NCI-H146 treated with DMSO at 0.1 percent for 48 hours (cell line): ENCODE results near the gene EIF3A.
"Not testable (repeated sequence)": the region's sequence is repeated elsewhere in the genome, so short reads cannot be mapped to it uniquely, and the experiment has no call there.

ENCODE experiments used
- DNase-seq: peaks from one replicate; lab custom pipeline; 2025; ENCODE audit not compliant: unreplicated experiment; lab: John Stamatoyannopoulos, UW

Gene EIF3A

DNA sequence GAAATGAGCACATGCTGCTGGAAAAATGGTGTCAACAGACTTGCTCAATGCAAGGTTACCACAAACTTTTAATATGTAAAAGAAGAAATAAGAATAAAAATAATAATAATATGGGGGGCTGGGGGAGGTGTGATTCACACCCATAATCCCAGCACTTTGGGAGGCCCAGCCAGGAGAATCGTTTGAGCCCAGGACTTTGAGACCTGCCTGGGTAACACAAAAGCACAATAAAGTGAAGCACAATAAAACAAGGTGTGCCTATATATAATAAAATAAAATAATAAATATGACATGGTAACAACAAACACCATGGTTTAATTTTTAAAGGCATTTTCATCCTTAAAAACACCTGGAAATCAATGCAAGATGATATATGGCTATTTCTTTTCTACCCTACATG is 25.1 kb downstream of the EIF3A start:
- DNase-seq: no peak

- no peak for DNase-seq
Observed at GRCh38 chr10:119051775-119052174, 28.8 kb downstream of the EIF3A start.

GRCh38 chr10:119049777-119050176 is 30.8 kb downstream of the EIF3A start:
- no peak for DNase-seq

- DNase-seq: no peak
Observed at GRCh38 chr10:119049361-119049760, 31.3 kb downstream of the EIF3A start.

DNA sequence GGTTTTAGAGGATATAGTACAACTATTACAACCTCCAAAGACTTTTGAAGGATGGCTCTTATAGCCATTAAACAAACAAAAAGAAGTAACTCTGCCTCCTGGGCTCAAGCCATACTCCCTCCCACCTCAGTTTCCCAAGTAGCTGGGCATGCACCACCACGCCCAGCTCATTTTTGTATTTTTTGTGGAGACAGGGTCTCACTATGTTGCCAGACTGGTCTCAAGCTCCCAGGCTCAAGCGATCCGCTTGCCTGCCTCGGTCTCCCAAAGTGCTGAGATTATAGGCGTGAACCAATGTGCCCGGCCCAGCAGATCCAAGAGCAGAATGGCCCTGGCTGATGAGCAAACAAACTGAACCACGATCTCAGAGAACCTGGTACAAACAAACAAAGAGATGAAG is 35.1 kb downstream of the EIF3A start:
- no peak for DNase-seq

DNA sequence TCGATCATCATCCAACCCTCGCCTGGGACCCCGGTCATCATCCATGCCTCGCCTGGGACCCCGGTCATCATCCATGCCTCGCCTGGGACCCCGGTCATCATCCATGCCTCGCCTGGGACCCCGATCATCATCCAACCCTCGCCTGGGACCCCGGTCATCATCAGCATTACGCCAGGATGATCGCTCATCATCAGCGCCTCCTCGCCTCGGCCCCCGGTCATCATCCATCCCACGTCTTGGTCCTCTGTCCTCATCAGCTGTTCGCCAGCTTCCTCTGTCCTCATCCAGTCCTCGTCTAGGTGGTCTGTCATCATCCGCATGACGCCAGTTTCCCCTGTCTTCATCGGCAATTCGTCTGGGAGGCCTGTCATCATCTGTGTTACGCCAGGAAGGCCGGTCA is 38.4 kb downstream of the EIF3A start:
- no peak for DNase-seq

GRCh38 chr10:119041326-119041725 is 39.3 kb downstream of the EIF3A start:
- DNase-seq: no peak

DNA sequence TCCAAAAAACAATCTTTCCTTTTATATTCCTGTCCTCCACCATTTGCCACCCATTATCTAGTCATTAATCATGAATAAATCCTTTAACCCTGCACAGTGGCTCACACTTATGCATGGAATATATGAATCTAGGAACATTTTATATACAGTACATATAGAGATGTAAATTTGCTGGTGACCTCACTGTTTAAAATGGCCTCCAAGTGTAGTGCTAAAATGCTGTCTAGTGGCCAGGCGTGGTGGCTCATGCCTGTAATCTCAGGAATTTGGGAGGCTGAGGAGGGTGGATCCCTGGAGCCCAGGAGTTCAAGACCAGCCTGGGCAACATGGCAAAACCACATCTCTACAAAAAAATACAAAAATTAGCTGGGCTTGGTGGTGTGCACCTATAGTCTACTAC is 41.5 kb downstream of the EIF3A start:
- DNase-seq: no peak

DNA sequence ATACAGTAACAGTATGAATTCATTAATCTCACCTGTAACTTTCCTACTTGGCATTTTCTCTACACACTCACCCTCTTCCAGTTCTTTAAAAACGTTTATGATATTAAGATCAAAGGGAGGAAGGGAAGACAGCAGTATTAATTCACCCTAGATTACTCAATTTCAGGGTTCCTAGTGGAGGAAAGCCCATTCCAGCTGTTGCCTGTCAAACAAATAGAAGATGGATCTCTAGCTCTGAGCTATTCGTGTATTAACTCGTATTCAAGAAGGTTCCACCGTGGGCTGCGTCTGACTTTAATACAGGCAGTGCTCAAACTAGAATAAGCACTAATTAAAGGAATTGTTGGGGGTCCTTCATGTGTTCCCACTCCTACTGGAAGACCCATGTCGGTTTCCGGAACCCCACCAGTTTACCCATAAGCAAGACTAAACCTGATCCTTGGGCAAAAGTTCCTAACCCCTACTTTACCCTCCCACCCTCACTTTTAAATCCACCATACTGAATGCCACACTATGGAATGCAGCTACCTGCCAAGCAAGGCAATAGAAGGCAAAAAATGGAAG is 49.0 kb downstream of the EIF3A start:
- no peak for DNase-seq

DNA sequence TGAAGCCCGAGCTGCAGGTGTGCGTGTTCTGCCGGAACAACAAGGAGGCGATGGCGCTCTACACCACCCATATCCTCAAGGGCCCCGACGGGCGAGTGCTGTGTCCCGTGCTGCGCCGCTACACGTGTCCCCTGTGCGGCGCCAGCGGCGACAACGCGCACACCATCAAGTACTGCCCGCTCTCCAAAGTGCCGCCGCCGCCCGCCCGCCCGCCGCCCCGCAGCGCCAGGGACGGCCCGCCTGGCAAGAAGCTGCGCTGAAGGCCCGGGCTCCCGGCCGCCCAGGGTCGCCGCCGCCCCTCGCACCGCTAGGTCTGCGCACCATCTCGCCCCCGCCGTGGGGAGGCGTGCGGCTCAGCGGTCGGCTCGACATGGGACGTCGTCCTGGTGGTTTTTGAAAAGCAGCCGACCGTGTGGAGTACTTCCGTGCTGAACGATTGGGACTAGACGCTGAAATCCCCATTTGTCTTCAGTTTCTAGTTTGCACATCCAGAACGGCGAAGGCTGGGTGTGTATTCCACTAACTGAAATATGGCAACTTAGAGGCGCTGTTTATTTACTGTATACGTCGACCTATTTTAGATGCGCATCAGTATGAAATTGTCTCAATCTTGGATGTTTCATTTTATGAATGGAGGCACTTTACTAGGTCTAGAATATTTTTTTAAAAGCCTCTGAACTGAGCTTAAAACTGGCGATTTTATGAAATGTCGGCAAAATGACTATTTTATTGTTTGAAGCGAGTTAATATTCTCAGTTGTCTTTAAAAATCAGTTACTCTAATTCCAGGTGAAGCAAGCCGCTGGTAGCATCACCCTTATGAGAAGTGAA is 50.0 kb downstream of the EIF3A start:
- no peak for DNase-seq

DNA sequence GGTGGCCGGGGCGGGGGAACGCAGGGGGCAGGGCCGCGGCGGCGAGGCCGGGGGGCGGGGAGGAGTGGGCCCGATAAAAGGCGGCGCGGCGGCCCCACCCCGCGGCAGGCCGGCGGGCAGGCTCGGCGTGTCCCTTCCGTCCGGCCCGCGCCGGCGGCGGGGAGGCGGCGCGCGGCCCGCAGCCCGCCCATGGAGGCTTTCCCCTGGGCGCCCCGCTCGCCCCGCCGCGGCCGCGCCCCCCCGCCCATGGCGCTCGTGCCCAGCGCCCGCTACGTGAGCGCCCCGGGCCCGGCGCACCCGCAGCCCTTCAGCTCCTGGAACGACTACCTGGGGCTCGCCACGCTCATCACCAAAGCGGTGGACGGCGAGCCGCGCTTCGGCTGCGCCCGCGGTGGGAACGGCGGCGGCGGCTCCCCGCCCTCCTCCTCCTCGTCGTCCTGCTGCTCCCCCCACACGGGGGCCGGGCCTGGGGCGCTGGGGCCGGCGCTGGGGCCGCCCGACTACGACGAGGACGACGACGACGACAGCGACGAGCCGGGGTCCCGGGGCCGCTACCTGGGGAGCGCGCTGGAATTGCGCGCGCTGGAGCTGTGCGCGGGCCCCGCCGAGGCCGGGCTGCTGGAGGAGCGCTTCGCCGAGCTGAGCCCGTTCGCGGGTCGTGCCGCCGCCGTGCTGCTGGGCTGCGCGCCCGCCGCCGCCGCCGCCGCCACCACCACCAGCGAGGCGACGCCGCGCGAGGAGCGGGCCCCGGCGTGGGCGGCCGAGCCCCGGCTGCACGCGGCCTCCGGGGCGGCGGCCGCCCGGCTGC is 50.8 kb downstream of the EIF3A start, which contains the start of gene NANOS1:
Gene NANOS1 (plus strand): TSS at position 102 of the 808 bp plus-strand sequence. CDS start 88 bp downstream, at position 190.
- DNase-seq: no peak

DNA sequence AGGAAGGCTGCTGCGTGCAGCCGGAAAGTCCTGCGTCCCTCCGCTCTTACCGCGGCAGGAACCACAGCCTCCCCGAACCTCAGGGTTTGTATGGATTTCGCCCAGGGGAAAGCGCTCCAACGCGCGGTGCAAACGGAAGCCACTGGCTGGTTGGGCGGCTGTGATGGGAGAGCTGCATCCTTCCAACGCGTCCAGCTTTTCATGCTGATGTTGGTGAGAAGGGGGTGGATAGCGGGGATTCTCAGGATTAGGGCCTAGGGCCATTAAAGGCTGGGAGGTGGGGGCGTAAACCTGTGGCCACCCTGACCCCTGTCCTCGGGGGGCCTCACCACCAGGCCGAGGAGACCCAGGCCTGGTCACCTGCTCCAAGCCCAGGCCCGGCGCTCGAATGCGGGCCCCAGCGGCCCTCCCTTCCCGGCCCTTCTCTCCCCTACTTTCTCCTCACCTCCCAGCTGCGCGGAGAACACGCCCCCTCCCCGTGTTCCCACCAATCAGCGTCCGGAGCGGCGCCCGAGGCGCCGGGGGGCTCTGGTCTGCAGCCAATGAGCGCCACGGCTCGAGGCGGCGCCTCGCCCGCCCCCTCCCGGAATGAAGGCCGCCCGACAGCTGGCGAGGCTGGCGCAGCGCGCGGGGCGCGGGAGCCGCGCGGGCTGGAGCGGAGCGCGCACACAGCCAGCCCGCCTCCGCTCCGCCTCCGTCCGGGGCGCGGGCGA is 51.6 kb downstream of the EIF3A start:
- DNase-seq: peak; percentile 82

- DNase-seq: not testable (repeated sequence)
Observed at GRCh38 chr10:119028445-119028899, 52.1 kb downstream of the EIF3A start.

DNA sequence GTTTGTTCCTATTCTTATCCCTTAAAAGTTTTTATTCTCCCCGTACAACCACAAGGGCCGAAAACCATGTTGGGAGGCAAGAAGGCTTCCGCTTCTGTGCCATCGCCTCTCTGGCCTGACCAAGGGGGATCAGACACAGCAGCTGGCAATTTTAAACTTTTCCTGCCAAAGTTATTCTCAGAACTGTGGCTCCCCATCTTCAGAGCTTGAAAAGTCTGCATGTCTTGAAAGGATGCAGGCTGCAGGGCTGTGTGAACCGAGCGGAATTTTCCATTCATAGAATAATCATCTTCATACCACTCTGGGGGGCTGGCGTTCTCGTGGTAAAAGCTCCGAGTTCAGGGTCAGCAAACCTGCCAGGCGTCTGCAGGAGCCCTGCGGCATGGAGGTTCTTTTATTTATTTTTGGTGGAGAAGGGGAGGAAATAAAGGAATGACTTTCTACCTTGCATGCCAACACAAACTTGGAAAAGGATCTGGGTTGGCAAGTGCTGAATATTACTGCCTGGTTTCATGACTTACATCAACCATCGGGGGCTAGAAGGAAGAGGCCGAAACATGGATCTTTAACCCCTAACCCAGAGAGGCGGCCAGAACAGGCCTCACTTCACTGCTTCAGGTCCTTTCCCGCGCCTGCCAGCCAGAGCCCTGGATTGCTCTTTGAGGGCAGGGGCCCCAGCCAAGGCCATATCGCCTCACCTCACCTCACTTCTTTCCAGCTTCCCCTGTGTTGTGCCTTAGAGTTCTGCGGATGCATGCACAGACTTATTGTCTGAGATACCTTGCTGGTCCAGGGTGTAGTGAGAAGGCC is 54.1 kb downstream of the EIF3A start:
- no peak for DNase-seq

DNA sequence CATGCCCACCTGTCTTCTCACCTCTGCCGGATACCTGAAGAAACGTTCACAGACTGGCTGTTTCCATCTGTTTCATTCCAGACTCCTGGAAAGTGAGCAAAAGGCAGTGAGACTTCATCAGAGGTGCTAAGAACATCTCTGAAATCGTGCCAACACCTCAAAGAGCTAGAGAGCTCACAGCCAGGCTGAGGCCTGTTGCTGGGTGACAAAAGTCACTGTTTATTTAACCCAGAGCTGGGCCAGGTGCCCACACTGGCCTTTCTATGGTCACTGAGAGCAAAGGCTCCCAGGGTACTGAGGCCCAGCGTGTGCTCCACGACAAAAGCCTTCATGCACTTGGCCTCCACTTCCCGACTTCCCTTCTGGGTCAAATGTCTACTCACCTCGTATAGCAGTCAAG is 54.8 kb downstream of the EIF3A start:
- DNase-seq: no peak

GRCh38 chr10:119025336-119025735 is 55.3 kb downstream of the EIF3A start:
- no peak for DNase-seq

GRCh38 chr10:119024882-119025281 is 55.7 kb downstream of the EIF3A start:
- no peak for DNase-seq

GRCh38 chr10:119023553-119023868 is 57.1 kb downstream of the EIF3A start:
- no peak for DNase-seq

GRCh38 chr10:119022846-119023552 is 57.6 kb downstream of the EIF3A start:
- peak; percentile 34 for DNase-seq

DNA sequence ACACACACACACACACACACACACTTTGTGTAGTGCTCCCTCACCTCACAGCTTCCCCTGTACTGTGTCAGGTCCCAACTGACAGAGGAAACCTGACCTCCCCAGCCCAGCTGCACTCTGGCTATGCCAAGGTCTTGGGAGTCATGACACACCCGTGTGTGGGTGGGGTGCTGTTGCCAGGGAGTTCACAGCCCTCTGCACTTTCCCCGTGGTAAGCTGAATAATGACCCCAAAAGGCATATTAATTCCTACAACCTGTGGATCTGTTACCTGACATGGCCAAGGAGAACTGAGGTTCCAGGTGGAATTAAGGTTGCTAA is 60.0 kb downstream of the EIF3A start:
- DNase-seq: no peak
